DMS53 treated with DMSO at 0.1 percent for 48 hours (cell line): ENCODE measurements around the gene DCC.

Source experiments
- DNase-seq: peaks from one replicate; lab custom pipeline; 2025; ENCODE audit not compliant: unreplicated experiment; lab: John Stamatoyannopoulos, UW

DCC gene

DNA sequence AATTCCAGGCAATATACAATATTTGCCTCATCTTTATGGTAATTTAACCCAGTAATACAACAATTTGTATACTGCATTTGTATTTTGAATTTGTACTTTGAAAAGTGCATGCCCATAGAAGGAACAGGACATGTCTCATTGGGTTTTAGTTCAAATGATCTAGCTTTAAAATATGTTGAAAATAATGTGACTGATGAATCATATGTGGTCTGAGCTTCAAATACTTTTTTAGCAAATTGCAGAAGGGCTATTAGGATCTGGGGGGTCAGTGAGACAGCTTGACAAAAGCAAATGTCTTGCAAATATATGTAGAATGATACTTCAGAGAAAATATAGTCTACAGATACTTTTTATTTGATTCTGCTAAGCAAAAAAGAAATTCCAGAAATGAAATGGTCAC, 248.9 kb downstream of the DCC start:
- DNase-seq = no peak

- peak; percentile 99 for DNase-seq
Observed at GRCh38 chr18:52596748-52597435, 256.9 kb downstream of the DCC start.

GRCh38 chr18:52598921-52599320, 258.9 kb downstream of the DCC start:
- no peak for DNase-seq

GRCh38 chr18:52602820-52603219, 262.8 kb downstream of the DCC start:
- no peak for DNase-seq

- DNase-seq = no peak
Observed at GRCh38 chr18:52605345-52605744, 265.3 kb downstream of the DCC start.

- no peak for DNase-seq
Observed at GRCh38 chr18:52607985-52608384, 268.0 kb downstream of the DCC start.

DNA sequence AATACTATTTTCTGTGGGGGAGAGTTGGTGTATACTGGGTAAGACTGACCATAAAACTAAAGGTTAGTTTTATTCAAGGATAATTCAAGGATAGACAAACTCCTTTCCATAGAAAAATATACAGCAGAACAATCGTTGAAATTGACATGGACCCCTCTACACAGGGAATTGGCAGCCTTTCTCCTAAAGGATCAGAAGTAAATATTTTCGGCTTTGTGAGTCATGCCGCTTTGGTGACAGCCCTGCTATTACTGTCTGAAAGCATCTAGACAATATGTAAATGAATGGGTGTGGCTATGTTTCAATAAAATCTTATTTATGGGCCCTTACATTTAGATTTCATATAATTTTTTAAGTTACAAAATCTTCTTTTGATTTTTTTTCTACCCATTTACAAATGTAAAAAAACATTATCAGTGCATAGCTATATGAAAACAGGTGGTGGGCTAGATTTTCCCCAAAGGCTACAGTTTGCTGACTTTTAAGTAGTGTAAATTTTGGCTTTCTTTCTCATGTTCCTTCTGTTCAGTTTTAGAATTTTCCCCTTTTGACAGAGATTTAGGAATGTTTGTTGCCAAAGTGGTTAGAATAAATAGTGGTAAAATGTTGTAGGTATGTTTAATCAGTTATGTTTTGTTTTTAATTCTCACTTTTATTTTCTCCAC, 270.6 kb downstream of the DCC start:
- DNase-seq = no peak

DNA sequence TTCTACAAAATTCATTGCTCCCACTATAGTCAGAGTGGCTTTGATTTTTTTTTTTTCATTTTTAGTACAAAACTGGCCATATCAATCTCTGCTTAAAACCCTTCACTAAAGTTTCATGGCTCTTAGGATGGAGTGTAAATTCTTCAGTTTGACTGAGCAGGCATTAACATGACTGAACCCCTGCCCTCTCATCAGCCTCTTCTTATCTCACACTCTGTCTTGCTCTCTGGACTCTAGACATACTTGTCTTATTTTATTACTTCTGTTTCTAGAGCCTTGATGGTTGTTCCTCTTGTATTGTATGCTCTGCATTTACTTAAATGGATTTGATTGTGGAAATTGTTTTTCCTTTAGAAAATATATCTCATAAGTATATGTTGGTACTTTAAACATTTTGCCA, 272.4 kb downstream of the DCC start:
- no peak for DNase-seq

- no peak for DNase-seq
Observed at GRCh38 chr18:52615321-52615720, 275.3 kb downstream of the DCC start.

- DNase-seq = no peak
Observed at GRCh38 chr18:52615943-52616342, 275.9 kb downstream of the DCC start.

GRCh38 chr18:52617931-52618330, 277.9 kb downstream of the DCC start:
- no peak for DNase-seq

DNA sequence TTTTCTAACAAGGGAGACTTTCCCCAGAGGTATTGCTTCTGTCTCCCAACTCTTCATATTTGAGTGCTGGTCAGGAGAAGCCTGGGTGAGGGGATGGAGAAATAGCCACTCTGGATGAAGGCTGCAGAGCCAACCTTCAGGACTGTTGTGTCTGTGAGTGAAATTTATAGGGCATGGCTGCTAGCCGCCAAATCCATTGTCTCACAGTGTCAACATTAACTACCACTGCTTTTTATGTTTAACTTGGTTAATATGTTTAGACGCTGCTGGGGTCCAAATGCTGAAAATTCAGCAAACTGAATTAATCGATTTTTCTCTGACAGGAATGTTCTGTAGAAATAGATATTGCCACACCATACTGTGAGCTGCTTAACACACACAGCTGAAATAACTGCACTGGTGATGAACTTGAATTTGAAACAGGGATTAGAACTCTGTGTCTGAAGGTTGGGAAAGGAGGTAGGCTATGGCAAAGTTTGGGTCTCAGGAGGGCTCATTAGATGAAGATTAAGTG, 281.0 kb downstream of the DCC start:
- no peak for DNase-seq

- DNase-seq = no peak
Observed at GRCh38 chr18:52624702-52625101, 284.7 kb downstream of the DCC start.

DNA sequence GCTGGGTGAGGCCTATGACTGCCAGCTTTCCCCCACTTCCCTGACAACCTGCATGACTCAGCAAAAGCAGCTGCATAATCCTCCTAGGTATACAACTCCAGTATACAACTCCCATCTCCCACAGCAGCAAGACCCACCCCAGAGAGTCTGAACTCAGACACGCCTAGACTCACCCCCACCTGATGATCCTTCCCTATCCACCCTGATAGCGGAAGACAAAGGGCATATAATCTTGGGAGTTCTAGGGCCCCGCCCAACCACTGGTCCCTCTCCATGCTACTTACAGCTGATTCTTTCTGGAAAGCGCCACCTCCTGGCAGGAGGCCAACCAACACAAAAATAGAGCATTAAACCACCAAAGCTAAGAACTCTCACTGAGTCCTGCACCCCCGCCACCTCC, 296.5 kb downstream of the DCC start:
- no peak for DNase-seq

- no peak for DNase-seq
Observed at GRCh38 chr18:52648201-52648600, 308.2 kb downstream of the DCC start.

- no peak for DNase-seq
Observed at GRCh38 chr18:52652391-52652790, 312.4 kb downstream of the DCC start.

DNA sequence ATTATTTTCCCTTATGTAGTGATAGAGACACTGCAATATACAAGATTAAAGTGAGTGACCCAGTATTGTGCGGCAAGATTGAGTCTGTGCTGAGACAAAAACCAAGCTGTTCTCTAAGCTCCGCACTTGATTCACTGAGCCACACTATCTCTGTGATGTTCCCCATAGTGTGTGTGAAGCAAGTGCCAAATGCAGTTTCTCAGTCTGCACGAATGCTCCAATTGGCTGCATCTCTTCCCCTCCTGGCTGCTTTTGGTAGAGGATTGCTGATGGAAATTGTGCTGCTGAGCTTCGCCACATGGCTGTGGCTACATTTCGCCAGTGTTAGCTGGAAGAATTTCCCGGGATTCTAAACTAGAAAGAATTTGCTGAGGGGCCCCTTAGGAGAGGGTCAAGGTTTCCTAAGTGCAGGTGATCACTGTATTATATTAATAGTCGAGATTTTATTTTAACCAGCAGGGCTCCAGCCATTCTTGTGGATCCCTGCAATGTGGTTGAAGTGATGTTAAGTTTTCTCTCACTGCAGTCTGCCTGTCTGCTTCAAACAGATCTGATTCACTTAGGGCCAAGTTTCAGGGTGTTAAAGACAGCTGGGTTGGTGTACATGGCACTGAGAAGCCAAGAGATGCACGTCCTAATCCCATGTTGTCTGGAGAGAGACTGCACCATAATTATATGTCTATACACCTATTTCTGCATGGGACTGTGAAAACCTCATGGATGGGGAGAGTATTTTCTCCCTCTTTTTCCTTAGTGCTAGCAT, 317.2 kb downstream of the DCC start:
- no peak for DNase-seq

GRCh38 chr18:52667463-52668065, 327.6 kb downstream of the DCC start:
- no peak for DNase-seq

DNA sequence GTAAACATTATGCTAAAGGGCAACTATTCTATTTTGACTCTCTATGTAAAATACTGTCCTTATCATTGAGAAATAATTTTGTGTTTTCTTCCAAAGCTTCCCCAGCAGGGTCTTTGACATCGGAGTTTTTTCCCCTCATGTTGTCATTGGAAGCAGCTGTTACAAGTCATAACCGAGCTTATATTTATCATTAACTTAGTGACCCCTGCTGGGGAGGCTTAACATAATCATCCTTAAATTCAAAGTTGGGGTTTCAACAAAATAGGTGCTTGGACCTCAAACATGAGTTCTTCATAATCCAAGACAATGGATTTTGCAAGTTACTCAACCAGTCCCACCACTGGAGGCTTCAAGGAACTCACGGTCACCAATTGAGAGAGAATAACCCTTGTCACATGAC, 330.9 kb downstream of the DCC start:
- peak; percentile 82 for DNase-seq

DNA sequence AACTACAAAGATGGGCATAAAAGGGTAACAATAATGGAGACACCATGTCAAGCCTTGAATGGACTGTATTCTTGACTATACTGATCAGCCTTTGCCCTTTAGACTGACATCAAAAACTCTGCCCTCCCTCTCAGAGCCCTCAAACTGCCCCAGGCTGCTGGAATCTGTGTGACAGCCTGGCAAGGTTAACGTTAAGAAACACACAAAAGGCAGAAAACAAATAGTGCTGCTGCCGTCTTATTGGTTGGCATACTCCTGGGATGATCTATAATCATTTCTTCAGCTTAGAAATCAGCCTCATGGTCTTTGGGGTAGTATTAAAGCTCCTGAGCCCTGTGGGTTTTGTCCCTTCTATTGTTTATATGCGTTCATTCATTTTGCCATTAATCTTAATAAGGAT, 338.0 kb downstream of the DCC start:
- no peak for DNase-seq

DNA sequence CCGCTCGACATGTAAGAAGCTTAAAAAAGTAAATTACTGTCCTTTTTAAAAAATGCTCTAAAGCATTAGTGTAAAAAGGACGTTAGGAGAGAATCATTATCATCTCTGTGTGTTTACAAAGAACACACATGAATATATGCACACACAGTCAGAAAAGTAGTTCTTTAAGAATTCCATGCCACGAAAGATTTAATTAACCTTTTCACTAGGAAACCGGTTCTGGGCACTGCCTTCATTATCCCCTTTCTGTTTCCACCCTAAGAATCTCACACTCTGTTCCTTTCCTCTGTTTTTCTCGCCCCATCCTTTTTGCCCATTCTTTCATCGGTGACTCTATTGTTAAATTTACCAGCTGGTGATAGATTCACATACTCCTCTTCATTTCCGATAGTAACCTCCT, 338.6 kb downstream of the DCC start:
- DNase-seq = no peak

DNA sequence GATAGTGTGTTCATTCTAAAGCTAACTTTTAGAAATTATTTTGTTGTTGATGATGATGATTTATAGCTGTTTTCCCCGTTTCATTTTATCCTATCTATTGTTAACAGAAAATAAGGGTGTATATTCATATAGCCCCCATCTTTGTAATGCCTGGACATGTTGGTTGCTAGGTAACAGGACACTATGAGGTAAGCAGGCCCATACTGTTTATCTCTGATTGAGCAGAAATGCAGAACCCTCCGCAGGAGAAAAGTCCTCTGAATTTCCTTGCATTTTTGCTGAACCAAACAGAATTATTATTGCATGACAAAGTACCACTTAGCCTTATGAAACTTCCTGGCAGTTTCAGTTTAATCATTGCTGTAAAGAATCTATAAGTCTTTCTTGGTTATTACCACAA, 339.4 kb downstream of the DCC start:
- DNase-seq = no peak
